Measurements from ENCODE around the gene SYNDIG1L. TPM values are rescaled to one million over a fixed set of nuclear protein-coding genes. Genes with fewer than 3 reads are reported as not detected.
A peak's percentile ranks its signal among the peaks of the same experiment; 100 is the strongest.

The SYNDIG1L gene
- total and polyA plus RNA-seq, 2 of the 8 experiments (the other 6 are each of a cell fraction or from before 2014, with no cell fraction given), result 3.0 to 3.2 TPM

DNA sequence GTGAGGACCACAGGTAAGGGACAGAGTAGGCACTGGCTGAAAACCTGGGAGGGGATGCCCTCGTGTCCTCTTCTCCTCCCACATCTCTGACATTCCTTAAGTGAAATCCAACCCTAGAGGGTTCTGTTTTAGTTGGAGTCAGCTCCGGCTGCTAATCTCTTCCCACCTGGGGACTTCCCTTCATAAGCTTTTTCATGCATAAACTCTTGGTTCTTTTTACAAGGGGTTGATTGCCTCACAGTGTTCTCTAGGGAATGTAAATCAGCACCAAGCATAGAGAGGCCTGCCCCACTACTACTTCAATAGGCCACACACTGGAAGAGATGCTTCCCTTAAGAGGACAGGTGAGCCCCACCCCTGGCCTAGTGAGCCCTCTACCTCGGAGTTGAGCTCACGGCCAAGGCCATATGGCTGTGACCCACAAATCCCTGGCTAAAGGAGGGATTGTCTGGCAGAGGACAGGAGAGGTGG lies 3.2 kb upstream of the SYNDIG1L start (continued):
- TF ChIP-seq CTCF (IDR thresholded peaks at IDR 0.05; ENCODE audit: control extremely low read depth in 1 of 3, insufficient read depth in 1 of 3, low read depth in 1 of 3, low read length in 3 of 3), result no peak
- TF ChIP-seq MAX (IDR thresholded peaks at IDR 0.05), result no peak
- TF ChIP-seq POLR2AphosphoS5 (IDR thresholded peaks at IDR 0.05; ENCODE audit: low read depth, low read length), result peak; percentile 20; the same call in 1 of the 2 replicates
- no peak for TF ChIP-seq KDM4A (IDR thresholded peaks at IDR 0.05; ENCODE audit: low read depth, low read length, severe bottlenecking)
- TF ChIP-seq NRF1 (IDR thresholded peaks at IDR 0.05; ENCODE audit: low read depth, low read length), result no peak
- TF ChIP-seq SP2 (IDR thresholded peaks at IDR 0.05; ENCODE audit: low read length), result no peak
- TF ChIP-seq SIN3A (conservative IDR thresholded peaks at IDR 0.05 in 1 of 2, IDR thresholded peaks at IDR 0.05 in 1 of 2; ENCODE audit: low read depth in 1 of 2, low read length in 2 of 2), result no peak; a peak in 1 of 4 replicates
- TF ChIP-seq CREB1 (IDR thresholded peaks at IDR 0.05), result no peak
- TF ChIP-seq, protein P1, sequence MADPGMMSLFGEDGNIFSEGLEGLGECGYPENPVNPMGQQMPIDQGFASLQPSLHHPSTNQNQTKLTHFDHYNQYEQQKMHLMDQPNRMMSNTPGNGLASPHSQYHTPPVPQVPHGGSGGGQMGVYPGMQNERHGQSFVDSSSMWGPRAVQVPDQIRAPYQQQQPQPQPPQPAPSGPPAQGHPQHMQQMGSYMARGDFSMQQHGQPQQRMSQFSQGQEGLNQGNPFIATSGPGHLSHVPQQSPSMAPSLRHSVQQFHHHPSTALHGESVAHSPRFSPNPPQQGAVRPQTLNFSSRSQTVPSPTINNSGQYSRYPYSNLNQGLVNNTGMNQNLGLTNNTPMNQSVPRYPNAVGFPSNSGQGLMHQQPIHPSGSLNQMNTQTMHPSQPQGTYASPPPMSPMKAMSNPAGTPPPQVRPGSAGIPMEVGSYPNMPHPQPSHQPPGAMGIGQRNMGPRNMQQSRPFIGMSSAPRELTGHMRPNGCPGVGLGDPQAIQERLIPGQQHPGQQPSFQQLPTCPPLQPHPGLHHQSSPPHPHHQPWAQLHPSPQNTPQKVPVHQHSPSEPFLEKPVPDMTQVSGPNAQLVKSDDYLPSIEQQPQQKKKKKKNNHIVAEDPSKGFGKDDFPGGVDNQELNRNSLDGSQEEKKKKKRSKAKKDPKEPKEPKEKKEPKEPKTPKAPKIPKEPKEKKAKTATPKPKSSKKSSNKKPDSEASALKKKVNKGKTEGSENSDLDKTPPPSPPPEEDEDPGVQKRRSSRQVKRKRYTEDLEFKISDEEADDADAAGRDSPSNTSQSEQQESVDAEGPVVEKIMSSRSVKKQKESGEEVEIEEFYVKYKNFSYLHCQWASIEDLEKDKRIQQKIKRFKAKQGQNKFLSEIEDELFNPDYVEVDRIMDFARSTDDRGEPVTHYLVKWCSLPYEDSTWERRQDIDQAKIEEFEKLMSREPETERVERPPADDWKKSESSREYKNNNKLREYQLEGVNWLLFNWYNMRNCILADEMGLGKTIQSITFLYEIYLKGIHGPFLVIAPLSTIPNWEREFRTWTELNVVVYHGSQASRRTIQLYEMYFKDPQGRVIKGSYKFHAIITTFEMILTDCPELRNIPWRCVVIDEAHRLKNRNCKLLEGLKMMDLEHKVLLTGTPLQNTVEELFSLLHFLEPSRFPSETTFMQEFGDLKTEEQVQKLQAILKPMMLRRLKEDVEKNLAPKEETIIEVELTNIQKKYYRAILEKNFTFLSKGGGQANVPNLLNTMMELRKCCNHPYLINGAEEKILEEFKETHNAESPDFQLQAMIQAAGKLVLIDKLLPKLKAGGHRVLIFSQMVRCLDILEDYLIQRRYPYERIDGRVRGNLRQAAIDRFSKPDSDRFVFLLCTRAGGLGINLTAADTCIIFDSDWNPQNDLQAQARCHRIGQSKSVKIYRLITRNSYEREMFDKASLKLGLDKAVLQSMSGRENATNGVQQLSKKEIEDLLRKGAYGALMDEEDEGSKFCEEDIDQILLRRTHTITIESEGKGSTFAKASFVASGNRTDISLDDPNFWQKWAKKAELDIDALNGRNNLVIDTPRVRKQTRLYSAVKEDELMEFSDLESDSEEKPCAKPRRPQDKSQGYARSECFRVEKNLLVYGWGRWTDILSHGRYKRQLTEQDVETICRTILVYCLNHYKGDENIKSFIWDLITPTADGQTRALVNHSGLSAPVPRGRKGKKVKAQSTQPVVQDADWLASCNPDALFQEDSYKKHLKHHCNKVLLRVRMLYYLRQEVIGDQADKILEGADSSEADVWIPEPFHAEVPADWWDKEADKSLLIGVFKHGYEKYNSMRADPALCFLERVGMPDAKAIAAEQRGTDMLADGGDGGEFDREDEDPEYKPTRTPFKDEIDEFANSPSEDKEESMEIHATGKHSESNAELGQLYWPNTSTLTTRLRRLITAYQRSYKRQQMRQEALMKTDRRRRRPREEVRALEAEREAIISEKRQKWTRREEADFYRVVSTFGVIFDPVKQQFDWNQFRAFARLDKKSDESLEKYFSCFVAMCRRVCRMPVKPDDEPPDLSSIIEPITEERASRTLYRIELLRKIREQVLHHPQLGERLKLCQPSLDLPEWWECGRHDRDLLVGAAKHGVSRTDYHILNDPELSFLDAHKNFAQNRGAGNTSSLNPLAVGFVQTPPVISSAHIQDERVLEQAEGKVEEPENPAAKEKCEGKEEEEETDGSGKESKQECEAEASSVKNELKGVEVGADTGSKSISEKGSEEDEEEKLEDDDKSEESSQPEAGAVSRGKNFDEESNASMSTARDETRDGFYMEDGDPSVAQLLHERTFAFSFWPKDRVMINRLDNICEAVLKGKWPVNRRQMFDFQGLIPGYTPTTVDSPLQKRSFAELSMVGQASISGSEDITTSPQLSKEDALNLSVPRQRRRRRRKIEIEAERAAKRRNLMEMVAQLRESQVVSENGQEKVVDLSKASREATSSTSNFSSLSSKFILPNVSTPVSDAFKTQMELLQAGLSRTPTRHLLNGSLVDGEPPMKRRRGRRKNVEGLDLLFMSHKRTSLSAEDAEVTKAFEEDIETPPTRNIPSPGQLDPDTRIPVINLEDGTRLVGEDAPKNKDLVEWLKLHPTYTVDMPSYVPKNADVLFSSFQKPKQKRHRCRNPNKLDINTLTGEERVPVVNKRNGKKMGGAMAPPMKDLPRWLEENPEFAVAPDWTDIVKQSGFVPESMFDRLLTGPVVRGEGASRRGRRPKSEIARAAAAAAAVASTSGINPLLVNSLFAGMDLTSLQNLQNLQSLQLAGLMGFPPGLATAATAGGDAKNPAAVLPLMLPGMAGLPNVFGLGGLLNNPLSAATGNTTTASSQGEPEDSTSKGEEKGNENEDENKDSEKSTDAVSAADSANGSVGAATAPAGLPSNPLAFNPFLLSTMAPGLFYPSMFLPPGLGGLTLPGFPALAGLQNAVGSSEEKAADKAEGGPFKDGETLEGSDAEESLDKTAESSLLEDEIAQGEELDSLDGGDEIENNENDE (IDR thresholded peaks at IDR 0.05; ENCODE audit: insufficient replicate concordance, low read length), result no peak

Data from H1 (cell line).